HEK293 (cell line): ENCODE results near the gene VAT1.
"Not testable (repeated sequence)": the region's sequence is repeated elsewhere in the genome, so short reads cannot be mapped to it uniquely, and the experiment has no call there.

Experiments used
- CTCF ChIA-PET: fragments of 350-600 bp; formaldehyde crosslinking; extraction: SDS; loops from one replicate; lab custom pipeline; 2021; ENCODE audit warnings: antibody characterized with exemption; lab: Yijun Ruan, JAX
- POLR2A ChIA-PET: fragments of 300-600 bp; formaldehyde crosslinking; extraction: SDS; loops from one replicate; lab custom pipeline; 2020; ENCODE audit warnings: antibody characterized with exemption, inconsistent platforms; lab: Yijun Ruan, JAX
- H3K27ac ChIP-seq: fragments of 200-500 bp; sonication (Bioruptor generic); 2 replicates; pipeline ENCODE4 v1.5.1; 2014; ENCODE audit warnings: low read depth, low read length, control low read depth, inconsistent platforms; ENCODE audit errors: extremely low read depth
- H3K36me3 ChIP-seq, 2 experiments: fragments of 200-500 bp in 1 of 2; sonication (Bioruptor generic) in 1 of 2; 1 replicate in 1 of 2; 2 replicates in 1 of 2; pipeline ENCODE4 v1.5.1; 2014 to 2017; ENCODE audit warnings: inconsistent platforms in 2 of 2, low read length in 2 of 2; ENCODE audit not compliant: control insufficient read depth in 2 of 2, insufficient read depth in 1 of 2
- H3K4me1 ChIP-seq: fragments of 200-500 bp; sonication (Bioruptor generic); 2 replicates; pipeline ENCODE4 v1.5.1; 2014; ENCODE audit warnings: mild to moderate bottlenecking, low read length, inconsistent platforms; ENCODE audit not compliant: control insufficient read depth, insufficient read depth
- H3K4me3 ChIP-seq: 2 replicates; pipeline ENCODE4 v1.5.1; 2011; ENCODE audit warnings: low read depth, mild to moderate bottlenecking, control low read depth, low read length, moderate library complexity
- H3K9me3 ChIP-seq: fragments of 200-500 bp; sonication (Bioruptor generic); 2 replicates; pipeline ENCODE4 v1.5.1; 2014; ENCODE audit warnings: low read depth, low read length, inconsistent platforms; ENCODE audit not compliant: control insufficient read depth, insufficient read depth
- KLF1 ChIP-seq: fragments of 450-650 bp; formaldehyde crosslinking; IDR thresholded peaks from 2 replicates; pipeline ENCODE4 v1.5.1; 2016; ENCODE audit warnings: missing biosample characterization, missing genetic modification characterization
- KLF9 ChIP-seq: fragments of 450-650 bp; formaldehyde crosslinking; IDR thresholded peaks from 2 replicates; pipeline ENCODE4 v1.5.1; 2016; ENCODE audit warnings: missing biosample characterization, missing genetic modification characterization, low read depth
- ZBTB17 ChIP-seq: fragments of 450-650 bp; formaldehyde crosslinking; IDR thresholded peaks from 2 replicates; pipeline ENCODE4 v1.5.1; 2016; ENCODE audit warnings: missing biosample characterization, missing genetic modification characterization
- ZBTB8A ChIP-seq: fragments of 450-650 bp; formaldehyde crosslinking; IDR thresholded peaks from 2 replicates; pipeline ENCODE4 v1.5.1; 2016; ENCODE audit warnings: missing biosample characterization, missing genetic modification characterization
- ZNF10 ChIP-seq: fragments of 450-650 bp; formaldehyde crosslinking; IDR thresholded peaks from 2 replicates; pipeline ENCODE4 v1.5.1; 2017; ENCODE audit warnings: missing biosample characterization, missing genetic modification characterization
- ZNF132 ChIP-seq: fragments of 450-650 bp; formaldehyde crosslinking; IDR thresholded peaks from 2 replicates; pipeline ENCODE4 v1.5.1; 2017; ENCODE audit warnings: missing biosample characterization, missing genetic modification characterization, borderline replicate concordance
- ZNF19 ChIP-seq: fragments of 450-650 bp; formaldehyde crosslinking; IDR thresholded peaks from 2 replicates; pipeline ENCODE4; 2016; ENCODE audit warnings: missing biosample characterization, missing genetic modification characterization, low read depth
- ZNF23 ChIP-seq: fragments of 450-650 bp; formaldehyde crosslinking; IDR thresholded peaks from 2 replicates; pipeline ENCODE4 v1.5.1; 2016; ENCODE audit warnings: missing biosample characterization, missing genetic modification characterization, borderline replicate concordance
- ZNF354C ChIP-seq: fragments of 450-650 bp; formaldehyde crosslinking; IDR thresholded peaks from 2 replicates; pipeline ENCODE4 v1.5.1; 2016; ENCODE audit warnings: missing biosample characterization, missing genetic modification characterization, low read depth, borderline replicate concordance
- ZNF558 ChIP-seq: fragments of 450-650 bp; formaldehyde crosslinking; IDR thresholded peaks from 2 replicates; pipeline ENCODE4 v1.5.1; 2016; ENCODE audit warnings: missing biosample characterization, missing genetic modification characterization
- ZNF830 ChIP-seq: fragments of 450-650 bp; IDR thresholded peaks from 2 replicates; pipeline ENCODE4 v1.5.0; 2018; ENCODE audit warnings: missing biosample characterization, missing genetic modification characterization, low read depth, mild to moderate bottlenecking, moderate library complexity
- ZNF843 ChIP-seq: fragments of 450-650 bp; formaldehyde crosslinking; IDR thresholded peaks from 2 replicates; pipeline ENCODE4 v1.5.1; 2016; ENCODE audit warnings: missing biosample characterization, missing genetic modification characterization
- TF ChIP-seq, protein P1 (sequence below): fragments of 450-650 bp; formaldehyde crosslinking; IDR thresholded peaks from 2 replicates; pipeline ENCODE4 v1.5.1; 2017; ENCODE audit warnings: missing biosample characterization, missing genetic modification characterization
- TF ChIP-seq, protein P2 (sequence below): fragments of 450-650 bp; IDR thresholded peaks from 2 replicates; pipeline ENCODE4 v1.5.1; 2018; ENCODE audit warnings: missing biosample characterization, missing genetic modification characterization
- TF ChIP-seq, protein P3 (sequence below): fragments of 450-650 bp; formaldehyde crosslinking; IDR thresholded peaks from 2 replicates; pipeline ENCODE4 v1.5.1; 2016; ENCODE audit warnings: missing biosample characterization, missing genetic modification characterization, borderline replicate concordance

The VAT1 gene

DNA sequence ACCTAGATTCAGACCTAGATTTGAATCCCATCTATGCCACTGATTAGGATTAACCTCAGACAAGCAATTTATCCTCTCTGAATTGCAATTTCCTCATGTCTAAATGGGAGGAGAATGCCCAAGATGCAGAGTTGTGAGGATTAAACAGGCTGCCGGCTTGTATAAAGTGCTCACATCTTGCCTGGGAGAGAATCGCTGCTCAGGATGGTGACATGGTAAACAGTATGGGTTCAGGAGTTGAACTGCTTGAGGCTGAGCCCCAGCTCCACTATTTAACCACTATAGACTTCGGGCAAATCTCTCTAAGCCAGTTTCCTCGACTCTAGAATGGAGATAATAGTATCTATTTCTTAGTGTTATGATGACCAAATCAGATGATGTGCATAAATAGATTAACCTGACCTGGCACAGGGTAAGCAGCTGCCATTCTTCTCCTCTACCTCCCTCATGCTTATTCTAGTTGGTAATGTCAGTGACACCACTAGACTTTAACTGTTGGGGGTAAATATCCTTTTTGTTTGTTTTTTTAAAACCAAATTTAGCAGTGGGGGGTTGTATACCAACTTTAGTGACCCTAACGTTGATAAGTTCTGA is 24.7 kb downstream of the VAT1 start:
- ChIA-PET POLR2A (interaction anchor here (0.6 to 3.4 kb wide), 56 partner anchors 10 to 1186 kb away, joined by 3 to 36 read pairs (median 6); partner anchors contain the start of genes AARSD1, AOC2, AOC3 and ARL4D), CTCF (interaction anchor here (0.5 to 2.5 kb wide), 32 partner anchors 9 to 573 kb away, joined by 3 to 18 read pairs (median 4); partner anchors contain the start of genes AARSD1, AOC2, ARL4D and IFI35)
- H3K27ac ChIP-seq: peak overlapping the region; percentile 51
- no peaks in the 10 kb centered on the region for H3K9me3 ChIP-seq
- peak overlapping the region; percentile 13 for H3K4me3 ChIP-seq
- peaks cover 12% of the 10 kb centered on the region for H3K4me1 ChIP-seq
- TF ChIP-seq ZNF10 (peak; percentile 87), KLF9 (no peak), ZBTB8A (tag by site-specific recombination) (no peak), ZBTB17 (tag by site-specific recombination) (peak; percentile 85)
- TF ChIP-seq, protein P1, sequence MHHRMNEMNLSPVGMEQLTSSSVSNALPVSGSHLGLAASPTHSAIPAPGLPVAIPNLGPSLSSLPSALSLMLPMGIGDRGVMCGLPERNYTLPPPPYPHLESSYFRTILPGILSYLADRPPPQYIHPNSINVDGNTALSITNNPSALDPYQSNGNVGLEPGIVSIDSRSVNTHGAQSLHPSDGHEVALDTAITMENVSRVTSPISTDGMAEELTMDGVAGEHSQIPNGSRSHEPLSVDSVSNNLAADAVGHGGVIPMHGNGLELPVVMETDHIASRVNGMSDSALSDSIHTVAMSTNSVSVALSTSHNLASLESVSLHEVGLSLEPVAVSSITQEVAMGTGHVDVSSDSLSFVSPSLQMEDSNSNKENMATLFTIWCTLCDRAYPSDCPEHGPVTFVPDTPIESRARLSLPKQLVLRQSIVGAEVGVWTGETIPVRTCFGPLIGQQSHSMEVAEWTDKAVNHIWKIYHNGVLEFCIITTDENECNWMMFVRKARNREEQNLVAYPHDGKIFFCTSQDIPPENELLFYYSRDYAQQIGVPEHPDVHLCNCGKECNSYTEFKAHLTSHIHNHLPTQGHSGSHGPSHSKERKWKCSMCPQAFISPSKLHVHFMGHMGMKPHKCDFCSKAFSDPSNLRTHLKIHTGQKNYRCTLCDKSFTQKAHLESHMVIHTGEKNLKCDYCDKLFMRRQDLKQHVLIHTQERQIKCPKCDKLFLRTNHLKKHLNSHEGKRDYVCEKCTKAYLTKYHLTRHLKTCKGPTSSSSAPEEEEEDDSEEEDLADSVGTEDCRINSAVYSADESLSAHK (tag by site-specific recombination): no peak
- peaks cover 43 to 55% of the 10 kb centered on the region in 2 experiments for H3K36me3 ChIP-seq

DNA sequence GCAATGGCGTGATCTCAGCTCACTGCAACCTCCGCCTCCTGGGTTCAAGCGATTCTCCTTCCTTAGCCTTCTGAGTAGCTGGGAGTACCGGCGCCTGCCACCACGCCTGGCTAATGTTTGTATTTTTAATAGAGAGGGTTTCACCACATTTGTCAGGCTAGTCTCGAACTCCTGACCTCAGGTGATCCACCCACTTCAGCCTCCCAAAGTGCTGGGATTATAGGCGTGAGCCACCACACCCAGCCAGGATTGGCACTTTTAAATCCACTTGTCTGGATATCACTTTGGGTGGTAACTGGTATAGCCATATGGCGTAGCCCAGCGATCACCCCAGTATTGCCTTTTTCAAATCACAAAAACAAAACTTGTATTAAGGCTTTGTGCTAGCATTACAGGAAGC is 28.3 kb downstream of the VAT1 start:
- TF ChIP-seq KLF1 (tag by site-specific recombination): peak; percentile 93
- peaks cover 35 to 55% of the 10 kb centered on the region in 2 experiments for H3K36me3 ChIP-seq
- H3K27ac ChIP-seq, H3K4me3 ChIP-seq, H3K4me1 ChIP-seq, H3K9me3 ChIP-seq, CTCF ChIA-PET: not testable (repeated sequence)
- POLR2A ChIA-PET: interaction anchor here (0.6 kb wide), 1 partner anchor 212 kb away, joined by 4 read pairs; no protein-coding TSS in a partner anchor

DNA sequence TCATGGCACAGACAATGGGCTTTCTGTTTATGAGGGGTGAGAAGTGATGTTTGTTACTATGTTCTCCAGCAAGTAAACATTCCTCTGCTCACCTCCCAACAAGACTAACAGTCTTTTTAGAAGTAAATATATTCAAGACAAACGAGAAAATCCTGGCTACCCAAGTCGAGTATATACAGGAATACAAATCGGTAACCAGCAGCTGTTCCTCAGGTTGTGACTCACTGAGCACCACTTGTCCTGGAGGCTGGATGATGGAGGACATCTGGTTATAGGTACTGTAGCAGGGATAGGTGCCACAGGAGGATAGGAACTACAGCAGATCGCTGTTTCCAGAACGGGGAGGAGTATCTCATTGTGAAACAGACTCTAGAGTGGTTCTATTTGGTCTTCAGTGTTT is 29.3 kb downstream of the VAT1 start:
- Histone ChIP-seq H3K27ac (no peak overlapping the region), H3K36me3 (peaks cover 45 to 61% of the 10 kb centered on the region in 2 experiments), H3K4me3 (no peak overlapping the region)
- ChIA-PET POLR2A (interaction anchor here (0.6 kb wide), 2 partner anchors 29 to 34 kb away, joined by 4 to 6 read pairs; no protein-coding TSS in a partner anchor), CTCF (no interaction called here)
- TF ChIP-seq, protein P2, sequence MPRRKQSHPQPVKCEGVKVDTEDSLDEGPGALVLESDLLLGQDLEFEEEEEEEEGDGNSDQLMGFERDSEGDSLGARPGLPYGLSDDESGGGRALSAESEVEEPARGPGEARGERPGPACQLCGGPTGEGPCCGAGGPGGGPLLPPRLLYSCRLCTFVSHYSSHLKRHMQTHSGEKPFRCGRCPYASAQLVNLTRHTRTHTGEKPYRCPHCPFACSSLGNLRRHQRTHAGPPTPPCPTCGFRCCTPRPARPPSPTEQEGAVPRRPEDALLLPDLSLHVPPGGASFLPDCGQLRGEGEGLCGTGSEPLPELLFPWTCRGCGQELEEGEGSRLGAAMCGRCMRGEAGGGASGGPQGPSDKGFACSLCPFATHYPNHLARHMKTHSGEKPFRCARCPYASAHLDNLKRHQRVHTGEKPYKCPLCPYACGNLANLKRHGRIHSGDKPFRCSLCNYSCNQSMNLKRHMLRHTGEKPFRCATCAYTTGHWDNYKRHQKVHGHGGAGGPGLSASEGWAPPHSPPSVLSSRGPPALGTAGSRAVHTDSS (tag by site-specific recombination): no peak
- TF ChIP-seq ZNF132 (no peak), ZNF23 (no peak), ZNF558 (tag by site-specific recombination) (no peak), ZNF19 (tag by site-specific recombination) (no peak), ZNF830 (tag by site-specific recombination) (no peak), ZNF843 (tag by site-specific recombination) (no peak), ZNF354C (tag by site-specific recombination) (no peak)
- TF ChIP-seq, protein P3, sequence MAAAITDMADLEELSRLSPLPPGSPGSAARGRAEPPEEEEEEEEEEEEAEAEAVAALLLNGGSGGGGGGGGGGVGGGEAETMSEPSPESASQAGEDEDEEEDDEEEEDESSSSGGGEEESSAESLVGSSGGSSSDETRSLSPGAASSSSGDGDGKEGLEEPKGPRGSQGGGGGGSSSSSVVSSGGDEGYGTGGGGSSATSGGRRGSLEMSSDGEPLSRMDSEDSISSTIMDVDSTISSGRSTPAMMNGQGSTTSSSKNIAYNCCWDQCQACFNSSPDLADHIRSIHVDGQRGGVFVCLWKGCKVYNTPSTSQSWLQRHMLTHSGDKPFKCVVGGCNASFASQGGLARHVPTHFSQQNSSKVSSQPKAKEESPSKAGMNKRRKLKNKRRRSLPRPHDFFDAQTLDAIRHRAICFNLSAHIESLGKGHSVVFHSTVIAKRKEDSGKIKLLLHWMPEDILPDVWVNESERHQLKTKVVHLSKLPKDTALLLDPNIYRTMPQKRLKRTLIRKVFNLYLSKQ (tag by site-specific recombination): no peak
- TF ChIP-seq, all 188 proteins: peak for 0
- H3K9me3 ChIP-seq: no peaks in the 10 kb centered on the region
- peaks cover 5% of the 10 kb centered on the region for H3K4me1 ChIP-seq
